Measurements from ENCODE around the gene TJP3.

DNA sequence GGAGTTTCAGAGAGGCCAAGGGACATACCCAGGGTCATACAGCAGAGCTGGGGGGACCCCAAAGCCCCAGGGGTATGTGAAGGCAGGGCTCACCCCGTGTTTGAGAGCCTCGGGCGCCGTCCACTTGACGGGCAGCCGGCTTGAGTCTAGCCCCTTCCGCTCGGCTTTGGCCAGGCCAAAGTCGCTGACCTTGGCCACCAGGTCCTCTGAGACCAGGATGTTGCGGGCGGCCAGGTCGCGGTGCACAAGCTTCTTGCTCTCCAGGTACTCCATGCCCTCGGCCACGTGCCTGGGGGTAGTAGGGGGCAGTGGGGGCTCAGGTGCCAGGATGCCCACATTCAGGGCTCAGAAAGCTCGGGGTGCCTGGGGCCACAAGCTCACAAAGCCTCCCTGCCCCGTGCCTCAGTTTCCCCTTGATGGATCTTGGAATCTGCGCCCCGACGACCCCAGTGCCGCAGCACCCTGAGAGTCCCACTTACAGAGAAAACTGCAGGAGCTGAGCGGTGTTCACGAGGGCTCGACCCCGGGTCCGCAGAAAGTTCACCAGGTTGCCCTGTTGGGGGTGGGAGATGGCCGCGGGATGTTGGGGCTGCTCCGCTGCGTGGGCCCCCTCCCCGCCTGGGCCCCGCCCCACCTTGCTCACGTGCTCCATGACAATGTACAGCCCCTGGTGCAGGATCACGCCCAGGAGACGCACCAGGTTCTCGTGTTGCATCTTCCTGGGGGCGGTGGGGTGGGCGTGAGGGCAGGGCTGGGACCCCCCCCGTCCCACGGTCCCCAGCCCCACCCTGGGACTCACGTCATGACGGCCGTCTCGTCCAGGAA is 70.9 kb downstream of the TJP3 start:
- TF ChIP-seq, protein P1, sequence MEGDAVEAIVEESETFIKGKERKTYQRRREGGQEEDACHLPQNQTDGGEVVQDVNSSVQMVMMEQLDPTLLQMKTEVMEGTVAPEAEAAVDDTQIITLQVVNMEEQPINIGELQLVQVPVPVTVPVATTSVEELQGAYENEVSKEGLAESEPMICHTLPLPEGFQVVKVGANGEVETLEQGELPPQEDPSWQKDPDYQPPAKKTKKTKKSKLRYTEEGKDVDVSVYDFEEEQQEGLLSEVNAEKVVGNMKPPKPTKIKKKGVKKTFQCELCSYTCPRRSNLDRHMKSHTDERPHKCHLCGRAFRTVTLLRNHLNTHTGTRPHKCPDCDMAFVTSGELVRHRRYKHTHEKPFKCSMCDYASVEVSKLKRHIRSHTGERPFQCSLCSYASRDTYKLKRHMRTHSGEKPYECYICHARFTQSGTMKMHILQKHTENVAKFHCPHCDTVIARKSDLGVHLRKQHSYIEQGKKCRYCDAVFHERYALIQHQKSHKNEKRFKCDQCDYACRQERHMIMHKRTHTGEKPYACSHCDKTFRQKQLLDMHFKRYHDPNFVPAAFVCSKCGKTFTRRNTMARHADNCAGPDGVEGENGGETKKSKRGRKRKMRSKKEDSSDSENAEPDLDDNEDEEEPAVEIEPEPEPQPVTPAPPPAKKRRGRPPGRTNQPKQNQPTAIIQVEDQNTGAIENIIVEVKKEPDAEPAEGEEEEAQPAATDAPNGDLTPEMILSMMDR (IDR thresholded peaks at IDR 0.05; ENCODE audit: low read depth, low read length), result no peak
- TF ChIP-seq POLR2A (IDR thresholded peaks at IDR 0.05; ENCODE audit: extremely low read depth, insufficient read length) (no peak), MYC (IDR thresholded peaks at IDR 0.05; ENCODE audit: low read depth, low read length) (no peak)
- TF ChIP-seq, protein P2, sequence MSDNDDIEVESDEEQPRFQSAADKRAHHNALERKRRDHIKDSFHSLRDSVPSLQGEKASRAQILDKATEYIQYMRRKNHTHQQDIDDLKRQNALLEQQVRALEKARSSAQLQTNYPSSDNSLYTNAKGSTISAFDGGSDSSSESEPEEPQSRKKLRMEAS (IDR thresholded peaks at IDR 0.05; ENCODE audit: low read depth, low read length), result no peak
